Osteoblast (primary cell): ENCODE data around the gene LPCAT1. TPM values are rescaled to one million over a fixed set of nuclear protein-coding genes. Genes with fewer than 3 reads are reported as not detected.

Experiments
- DNase-seq: peaks from one replicate; pipeline ENCODE4 v3.0.0; 2011; ENCODE audit warnings: low spot score, mixed read lengths; ENCODE audit not compliant: insufficient read length; ENCODE audit errors: missing footprints
- H2AFZ ChIP-seq: 2 replicates; pipeline ENCODE4 v1.6.0; 2011; ENCODE audit warnings: mild to moderate bottlenecking, low read length
- H3K27ac ChIP-seq: 2 replicates; pipeline ENCODE4 v1.5.1; 2011; ENCODE audit warnings: mild to moderate bottlenecking, low read depth, low read length, moderate library complexity
- H3K27me3 ChIP-seq: 2 replicates; pipeline ENCODE4 v1.6.0; 2012; ENCODE audit warnings: mild to moderate bottlenecking, control low read depth, inconsistent platforms, low read length, moderate library complexity; ENCODE audit not compliant: insufficient read depth
- H3K36me3 ChIP-seq: 2 replicates; pipeline ENCODE4 v1.5.1; 2011; ENCODE audit warnings: mild to moderate bottlenecking, low read length, control low read depth, moderate library complexity; ENCODE audit not compliant: insufficient read depth
- H3K4me1 ChIP-seq: 2 replicates; pipeline ENCODE4 v1.5.1; 2011; ENCODE audit warnings: mild to moderate bottlenecking, low read length, control low read depth, moderate library complexity; ENCODE audit not compliant: insufficient read depth
- H3K4me2 ChIP-seq: 2 replicates; pipeline ENCODE4 v1.6.0; 2011; ENCODE audit warnings: mild to moderate bottlenecking, low read length; ENCODE audit not compliant: insufficient read depth
- H3K4me3 ChIP-seq: fragments of 200-600 bp; sonication (generic); 3 replicates; pipeline ENCODE4 v1.5.1; 2012; ENCODE audit warnings: mild to moderate bottlenecking, low read length, inconsistent platforms; ENCODE audit not compliant: insufficient read depth
- H3K79me2 ChIP-seq: 2 replicates; pipeline ENCODE4 v1.6.0; 2012; ENCODE audit warnings: mild to moderate bottlenecking, low read length, control low read depth, inconsistent platforms; ENCODE audit not compliant: insufficient read depth
- H3K9me3 ChIP-seq: 2 replicates; pipeline ENCODE4 v1.5.1; 2011; ENCODE audit warnings: low read depth, low read length, control low read depth
- H4K20me1 ChIP-seq: 2 replicates; pipeline ENCODE4 v1.6.0; 2012; ENCODE audit warnings: mild to moderate bottlenecking, low read length, control low read depth; ENCODE audit not compliant: insufficient read depth
- CTCF ChIP-seq: IDR thresholded peaks from 2 replicates; pipeline ENCODE4 v1.5.1; 2011; ENCODE audit warnings: mild to moderate bottlenecking, low read depth, low read length, moderate library complexity; ENCODE audit errors: extremely low read depth
- total RNA-seq: library from RNA; depleted of rRNA; stranded (reverse); fragments of >200 nt; gene quantifications from 2 replicates; pipeline ENCODE4 v1.2.3, GENCODE V29; 2012

LPCAT1 gene
- total RNA-seq, 1 donor = 11.6 TPM

GRCh38 chr5:1443171-1443570, 80.6 kb downstream of the LPCAT1 start:
- no peaks in the 10 kb centered on the region for H3K9me3 ChIP-seq
- no peak for TF ChIP-seq CTCF
- H2AFZ ChIP-seq = no peak overlapping the region
- no peak overlapping the region for H3K27ac ChIP-seq
- H3K27me3 ChIP-seq = peaks cover 43% of the 10 kb centered on the region
- H4K20me1 ChIP-seq = no peaks in the 10 kb centered on the region
- H3K4me1 ChIP-seq = no peaks in the 10 kb centered on the region
- no peaks in the 10 kb centered on the region for H3K79me2 ChIP-seq
- H3K4me3 ChIP-seq = no peak overlapping the region
- H3K4me2 ChIP-seq = no peak overlapping the region
- H3K36me3 ChIP-seq = no peaks in the 10 kb centered on the region
- peak; percentile 34 for DNase-seq

- Histone ChIP-seq H3K4me3 (no peak overlapping the region), H3K9me3 (no peaks in the 10 kb centered on the region), H3K79me2 (no peaks in the 10 kb centered on the region), H4K20me1 (no peaks in the 10 kb centered on the region), H3K4me2 (no peak overlapping the region), H3K36me3 (no peaks in the 10 kb centered on the region), H2AFZ (no peak overlapping the region), H3K27ac (no peak overlapping the region), H3K27me3 (peaks cover 40% of the 10 kb centered on the region), H3K4me1 (no peaks in the 10 kb centered on the region)
- TF ChIP-seq CTCF = no peak
- peak; percentile 66 for DNase-seq
These were observed 81.3 kb downstream of the LPCAT1 start for GRCh38 chr5:1442222-1443145.

DNA sequence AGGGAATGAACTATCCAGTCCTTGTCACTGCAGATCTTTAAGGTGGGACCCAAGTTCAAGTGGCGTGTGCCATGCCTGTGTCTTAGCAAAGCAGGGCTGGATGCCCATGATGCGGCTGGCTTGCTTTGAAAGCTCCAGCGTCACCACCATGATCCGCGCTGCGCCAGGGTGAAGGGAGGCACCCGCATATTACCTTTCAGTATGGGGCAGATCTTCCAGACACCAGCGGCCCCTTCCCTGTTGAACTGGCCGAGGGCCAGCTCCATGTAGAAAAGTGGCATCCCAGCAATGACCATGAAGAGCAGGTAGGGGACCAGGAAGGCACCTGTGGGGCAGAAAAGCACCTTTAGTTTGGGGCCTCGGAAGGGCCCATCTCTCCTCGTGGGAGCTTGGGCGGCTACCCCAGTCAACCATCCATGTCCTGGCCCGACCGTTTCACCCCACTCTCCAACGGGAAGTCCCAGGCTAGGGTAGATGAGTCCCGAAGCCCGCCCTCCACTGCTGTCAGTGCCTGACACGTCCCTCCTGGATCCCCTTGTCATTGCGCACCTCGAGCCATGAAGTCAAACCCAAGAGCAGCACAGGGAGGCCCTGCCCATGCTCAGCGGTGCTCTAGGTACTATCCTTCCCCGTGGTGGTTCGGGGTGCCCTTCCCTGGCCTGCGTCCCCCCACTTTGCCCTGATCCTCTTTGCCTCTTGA, 82.4 kb downstream of the LPCAT1 start:
- Histone ChIP-seq H3K79me2 (no peaks in the 10 kb centered on the region), H3K4me1 (no peaks in the 10 kb centered on the region), H4K20me1 (no peaks in the 10 kb centered on the region), H3K27ac (no peak overlapping the region), H3K9me3 (no peaks in the 10 kb centered on the region), H3K36me3 (no peaks in the 10 kb centered on the region), H3K4me3 (no peak overlapping the region), H3K27me3 (peaks cover 30% of the 10 kb centered on the region), H2AFZ (no peak overlapping the region), H3K4me2 (no peak overlapping the region)
- no peak for TF ChIP-seq CTCF
- no peak for DNase-seq

DNA sequence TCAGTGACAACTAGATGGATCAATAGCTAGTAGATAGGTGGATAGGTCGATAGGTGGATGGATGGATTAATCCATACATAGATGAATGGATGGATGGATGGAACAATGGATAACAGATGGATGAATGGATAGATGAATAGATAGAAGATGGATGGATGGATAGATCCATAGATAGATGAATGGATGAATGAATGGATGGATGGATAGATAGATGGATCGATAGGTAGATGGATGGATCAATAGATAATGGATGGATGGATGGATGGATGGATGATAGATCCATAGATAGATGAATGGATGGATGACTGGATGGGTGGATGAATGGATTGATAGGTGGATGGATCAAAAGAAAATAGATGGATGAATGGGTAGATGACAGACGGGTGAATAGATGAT, 83.7 kb downstream of the LPCAT1 start:
- Histone ChIP-seq H3K9me3 (no peaks in the 10 kb centered on the region), H3K4me2 (no peak overlapping the region), H3K27me3 (peaks cover 24% of the 10 kb centered on the region), H3K4me3 (no peak overlapping the region), H3K36me3 (no peaks in the 10 kb centered on the region), H4K20me1 (no peaks in the 10 kb centered on the region), H3K79me2 (no peaks in the 10 kb centered on the region), H3K27ac (no peak overlapping the region), H3K4me1 (no peaks in the 10 kb centered on the region), H2AFZ (no peak overlapping the region)
- no peak for TF ChIP-seq CTCF
- DNase-seq = no peak
